Smooth muscle cell (in vitro differentiated cells): Measurements from ENCODE around the gene EIPR1. TPM values are rescaled to one million over a fixed set of nuclear protein-coding genes. Genes with fewer than 3 reads are reported as not detected.

Source experiments
- DNase-seq: peaks from one replicate; lab custom pipeline; 2025; ENCODE audit not compliant: unreplicated experiment; lab: John Stamatoyannopoulos, UW
- H2AFZ ChIP-seq: fragments of 200-600 bp; sonication (generic); 2 replicates; pipeline ENCODE4 v1.6.0; 2016; ENCODE audit warnings: antibody characterized with exemption, low read depth, mild to moderate bottlenecking
- H3F3A ChIP-seq: fragments of 200-600 bp; sonication (generic); 2 replicates; pipeline ENCODE4 v1.6.0; 2017; ENCODE audit warnings: antibody characterized with exemption, low read depth
- H3K27ac ChIP-seq: fragments of 200-600 bp; sonication (generic); 2 replicates; pipeline ENCODE4 v1.5.1; 2016; ENCODE audit warnings: low read depth, mild to moderate bottlenecking
- H3K27me3 ChIP-seq: fragments of 200-600 bp; sonication (generic); 2 replicates; pipeline ENCODE4 v1.6.1; 2016; ENCODE audit warnings: low read depth, mild to moderate bottlenecking
- H3K36me3 ChIP-seq: fragments of 200-600 bp; sonication (generic); 2 replicates; pipeline ENCODE4 v1.5.1; 2016; ENCODE audit warnings: low read depth
- H3K4me1 ChIP-seq: fragments of 200-600 bp; sonication (generic); 2 replicates; pipeline ENCODE4 v1.5.1; 2016; ENCODE audit warnings: low read depth
- H3K4me2 ChIP-seq: fragments of 200-600 bp; sonication (generic); 2 replicates; pipeline ENCODE4 v1.6.0; 2016; ENCODE audit warnings: mild to moderate bottlenecking
- H3K4me3 ChIP-seq: fragments of 200-600 bp; sonication (generic); 2 replicates; pipeline ENCODE4 v1.5.1; 2016; ENCODE audit warnings: mild to moderate bottlenecking
- H3K79me2 ChIP-seq: fragments of 200-600 bp; sonication (generic); 2 replicates; pipeline ENCODE4 v1.6.0; 2016; ENCODE audit warnings: low read depth, mild to moderate bottlenecking
- H3K9ac ChIP-seq: fragments of 200-600 bp; sonication (generic); 2 replicates; pipeline ENCODE4 v1.6.0; 2016; ENCODE audit warnings: low read depth
- H3K9me3 ChIP-seq: fragments of 200-600 bp; sonication (generic); replicated peaks from 2 replicates; pipeline ENCODE4 v1.5.1; 2016; ENCODE audit warnings: low read depth
- H4K20me1 ChIP-seq: fragments of 200-600 bp; sonication (generic); 2 replicates; pipeline ENCODE4 v1.6.0; 2016; ENCODE audit warnings: low read depth
- CTCF ChIP-seq: fragments of 200-600 bp; sonication (generic); IDR thresholded peaks from 2 replicates; pipeline ENCODE4 v1.5.1; 2017; ENCODE audit warnings: borderline replicate concordance, mild to moderate bottlenecking, antibody characterized with exemption; ENCODE audit not compliant: insufficient read depth, poor library complexity, severe bottlenecking
- WGBS: methylation state at CpG from one replicate; pipeline ENCODE4 v1.1.7; 2016; ENCODE audit warnings: low lambda C conversion rate; 5-methylcytosine and 5-hydroxymethylcytosine counted together
- polyA plus RNA-seq: library from polyadenylated mRNA; unstranded; fragments of >200 nt; fragmentation: Nextera tagmentation; extraction: Ambion mirVana; gene quantifications from 2 replicates; pipeline ENCODE4 v1.2.1, GENCODE V29; 2016
- total RNA-seq: library from RNA; depleted of rRNA; stranded (reverse); fragments of >200 nt; gene quantifications from 2 replicates; pipeline ENCODE4 v1.2.3, GENCODE V29; 2014

EIPR1 gene
- total and polyA plus RNA-seq, 2 experiments from 2014 or later, result 18.5 to 23.1 TPM

DNA sequence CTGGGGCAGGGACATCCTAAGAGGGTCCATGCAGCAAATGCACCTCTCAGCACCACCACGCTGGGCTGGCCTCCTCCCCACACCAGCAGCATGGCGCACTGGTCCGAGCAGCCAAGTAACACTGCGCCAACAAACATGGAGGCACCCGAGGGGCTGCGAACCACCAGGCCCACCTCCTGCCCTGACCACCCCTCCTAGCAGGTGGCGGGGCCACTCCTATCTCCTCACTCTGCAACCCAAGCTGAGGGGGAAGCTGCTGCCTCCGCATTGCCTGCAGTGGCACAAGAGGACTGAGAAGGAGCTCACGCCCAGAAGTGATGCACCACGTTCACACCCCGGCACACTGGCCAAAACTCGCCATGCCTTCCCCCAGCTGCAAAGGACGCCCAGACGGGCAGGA lies 94.4 kb downstream of the EIPR1 start:
- Histone ChIP-seq H3K27me3 (no peaks in the 10 kb centered on the region), H2AFZ (no peak overlapping the region), H3K27ac (no peak overlapping the region), H3K9ac (no peak overlapping the region), H3K4me2 (no peak overlapping the region), H3K4me1 (no peaks in the 10 kb centered on the region), H3K79me2 (no peaks in the 10 kb centered on the region), H3K36me3 (no peaks in the 10 kb centered on the region), H4K20me1 (peaks cover 31% of the 10 kb centered on the region), H3K4me3 (no peak overlapping the region), H3K9me3 (no peaks in the 10 kb centered on the region), H3F3A (no peaks in the 10 kb centered on the region)
- WGBS, result 97% methylated on average over 14 of the region's 14 CpGs
- no peak for DNase-seq
- TF ChIP-seq CTCF, result no peak

GRCh38 chr2:3282056-3282998 lies 95.3 kb downstream of the EIPR1 start:
- H3K4me2 ChIP-seq, result no peak overlapping the region
- H3K9ac ChIP-seq, result no peak overlapping the region
- no peak overlapping the region for H2AFZ ChIP-seq
- H3F3A ChIP-seq, result no peaks in the 10 kb centered on the region
- peaks cover 26% of the 10 kb centered on the region for H4K20me1 ChIP-seq
- WGBS, result 94% methylated on average over 36 of the region's 36 CpGs
- no peaks in the 10 kb centered on the region for H3K27me3 ChIP-seq
- no peak overlapping the region for H3K27ac ChIP-seq
- no peak for TF ChIP-seq CTCF
- H3K4me1 ChIP-seq, result no peaks in the 10 kb centered on the region
- H3K36me3 ChIP-seq, result no peaks in the 10 kb centered on the region
- no peaks in the 10 kb centered on the region for H3K79me2 ChIP-seq
- DNase-seq, result no peak
- no peak overlapping the region for H3K4me3 ChIP-seq
- no peaks in the 10 kb centered on the region for H3K9me3 ChIP-seq

DNA sequence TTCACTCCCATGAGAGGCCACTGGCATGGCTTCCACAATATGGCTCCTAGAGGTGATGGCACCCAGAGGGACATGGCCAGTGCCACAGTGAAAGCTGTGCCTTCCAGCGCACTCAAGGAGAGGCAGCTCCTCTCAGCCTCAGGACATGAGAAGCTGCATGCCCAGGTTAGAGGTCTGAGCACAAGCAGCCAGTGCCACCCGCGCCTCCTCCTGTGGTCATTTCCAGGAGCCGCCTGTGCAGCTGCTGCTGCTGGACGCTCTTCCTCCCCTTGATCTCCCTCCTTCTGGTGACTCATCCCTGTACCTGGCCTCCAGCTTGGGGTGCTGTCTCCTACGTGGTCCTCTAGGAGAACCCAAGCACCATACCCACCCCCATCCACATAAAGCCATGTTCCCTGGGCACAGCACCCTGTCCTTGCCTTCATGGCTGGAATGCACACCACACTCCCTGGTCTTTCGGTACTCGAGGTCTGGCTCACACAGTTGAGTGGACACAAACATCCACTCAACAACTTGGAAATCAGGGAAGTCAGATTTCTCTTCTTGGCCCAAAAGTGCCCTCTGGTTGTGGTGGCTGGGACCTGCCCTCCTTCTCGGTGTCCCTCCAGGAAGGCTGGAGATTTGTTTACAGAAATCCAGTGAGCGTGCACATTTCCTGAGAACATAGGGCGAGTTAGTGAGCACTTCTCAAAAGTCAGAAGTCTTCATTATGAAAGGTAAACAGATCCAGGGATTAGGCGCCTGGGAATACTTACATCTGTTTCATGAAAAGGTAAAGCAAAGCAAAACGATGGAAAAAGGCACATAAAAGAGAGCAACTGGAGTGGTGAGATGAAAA lies 96.7 kb downstream of the EIPR1 start:
- Histone ChIP-seq H3K27me3 (no peaks in the 10 kb centered on the region), H3K9ac (no peak overlapping the region), H3F3A (no peaks in the 10 kb centered on the region), H3K9me3 (no peaks in the 10 kb centered on the region), H3K79me2 (no peaks in the 10 kb centered on the region), H3K4me3 (no peak overlapping the region), H3K4me2 (no peak overlapping the region), H4K20me1 (peaks cover 18% of the 10 kb centered on the region), H3K36me3 (no peaks in the 10 kb centered on the region), H3K27ac (no peak overlapping the region), H3K4me1 (no peaks in the 10 kb centered on the region), H2AFZ (no peak overlapping the region)
- 94% methylated on average over 13 of the region's 13 CpGs for WGBS
- no peak for DNase-seq
- no peak for TF ChIP-seq CTCF
